Calu3 (cell line): ENCODE measurements around the gene AXIN2. TPM values are rescaled to one million over a fixed set of nuclear protein-coding genes. Genes with fewer than 3 reads are reported as not detected.

Experiments
- BruUV-seq: library from RNA; stranded (reverse); fragments of 400-500 nt; replicated peaks from 2 replicates; lab custom pipeline; 2021; lab: Mats Ljungman, UMichigan
- CTCF ChIA-PET: fragments of 300-600 bp; sonication (Branson Sonifier 250); formaldehyde crosslinking; loops from one replicate; lab custom pipeline; 2022; ENCODE audit warnings: antibody characterized with exemption; lab: Charles Lee
- DNase-seq: peaks from one replicate; pipeline ENCODE4 v3.0.0; 2022
- H3K27ac Mint-ChIP-seq: one replicate; pipeline ENCODE4 v1.8.0; 2022; ENCODE audit warnings: mixed read lengths; ENCODE audit not compliant: unreplicated experiment
- H3K27me3 Mint-ChIP-seq: one replicate; pipeline ENCODE4 v1.8.0; 2022; ENCODE audit warnings: mixed read lengths; ENCODE audit not compliant: unreplicated experiment
- H3K36me3 Mint-ChIP-seq: one replicate; pipeline ENCODE4 v1.8.0; 2022; ENCODE audit warnings: mild to moderate bottlenecking, moderate library complexity, mixed read lengths; ENCODE audit not compliant: insufficient read depth, unreplicated experiment
- H3K4me1 Mint-ChIP-seq: one replicate; pipeline ENCODE4 v1.8.0; 2022; ENCODE audit warnings: mild to moderate bottlenecking, low read depth, mixed read lengths; ENCODE audit not compliant: unreplicated experiment
- H3K4me3 Mint-ChIP-seq: one replicate; pipeline ENCODE4 v1.8.0; 2022; ENCODE audit warnings: mild to moderate bottlenecking, low read depth, moderate library complexity, mixed read lengths; ENCODE audit not compliant: unreplicated experiment
- H3K9me3 Mint-ChIP-seq: one replicate; pipeline ENCODE4 v1.8.0; 2022; ENCODE audit warnings: low read depth, mixed read lengths; ENCODE audit not compliant: unreplicated experiment
- CTCF ChIP-seq: fragments of 200-600 bp; IDR thresholded peaks from one replicate; pipeline ENCODE4 v1.8.0; 2022; ENCODE audit warnings: antibody characterized with exemption; ENCODE audit not compliant: unreplicated experiment
- intact Hi-C: fragments of 100-400 bp; cut with micrococcal nuclease; formaldehyde crosslinking; loops from one replicate; pipeline ENCODE4 v1.10.0; 2022; ENCODE audit not compliant: unreplicated experiment
- total RNA-seq: library from RNA; stranded (reverse); gene quantifications from 2 replicates; pipeline ENCODE4 v1.2.3, GENCODE V29; 2022

AXIN2 gene
- total RNA-seq, 1 experiment from 2014 or later: 0.45 TPM

- H3K4me3 Mint-ChIP-seq: no peak overlapping the region
- intact Hi-C loops: no loop called here
- no peak for TF ChIP-seq CTCF
- H3K36me3 Mint-ChIP-seq: no peaks in the 10 kb centered on the region
- H3K27me3 Mint-ChIP-seq: peaks cover 18% of the 10 kb centered on the region
- no peak overlapping the region for H3K27ac Mint-ChIP-seq
- no TSS peak for BruUV-seq
- H3K4me1 Mint-ChIP-seq: no peaks in the 10 kb centered on the region
- CTCF ChIA-PET: no interaction called here
- DNase-seq: no peak
- no peaks in the 10 kb centered on the region for H3K9me3 Mint-ChIP-seq
Observed at GRCh38 chr17:65535777-65536572, 25.5 kb downstream of the AXIN2 start.

GRCh38 chr17:65533852-65534457 is 27.5 kb downstream of the AXIN2 start:
- Mint-ChIP-seq H3K9me3 (no peaks in the 10 kb centered on the region), H3K4me3 (no peak overlapping the region), H3K4me1 (no peaks in the 10 kb centered on the region), H3K36me3 (no peaks in the 10 kb centered on the region), H3K27ac (no peak overlapping the region), H3K27me3 (peaks cover 5% of the 10 kb centered on the region)
- intact Hi-C loops: no loop called here
- no peak for TF ChIP-seq CTCF
- BruUV-seq: no TSS peak
- CTCF ChIA-PET: no interaction called here
- DNase-seq: no peak

- Mint-ChIP-seq H3K27ac (no peak overlapping the region), H3K4me1 (no peaks in the 10 kb centered on the region), H3K36me3 (no peaks in the 10 kb centered on the region), H3K9me3 (no peaks in the 10 kb centered on the region), H3K4me3 (no peak overlapping the region), H3K27me3 (no peaks in the 10 kb centered on the region)
- no TSS peak for BruUV-seq
- CTCF ChIA-PET: no interaction called here
- no peak for TF ChIP-seq CTCF
- no peak for DNase-seq
- intact Hi-C loops: no loop called here
Observed at GRCh38 chr17:65533056-65533745, 28.2 kb downstream of the AXIN2 start.

- Mint-ChIP-seq H3K4me3 (no peak overlapping the region), H3K27ac (no peak overlapping the region), H3K36me3 (no peaks in the 10 kb centered on the region), H3K4me1 (no peaks in the 10 kb centered on the region), H3K9me3 (no peaks in the 10 kb centered on the region), H3K27me3 (no peaks in the 10 kb centered on the region)
- CTCF ChIA-PET: no interaction called here
- intact Hi-C loops: no loop called here
- TF ChIP-seq CTCF: no peak
- DNase-seq: no peak
- BruUV-seq: no TSS peak
Observed at GRCh38 chr17:65532101-65532890, 29.2 kb downstream of the AXIN2 start.
